Measurements from ENCODE around the gene SPOCK1. TPM values are rescaled to one million over a fixed set of nuclear protein-coding genes. Genes with fewer than 3 reads are reported as not detected.

Gene SPOCK1
- total RNA-seq, 2 donors from 2014 or later = 2.1 to 8.5 TPM

- Histone ChIP-seq H3K4me1 (no peaks in the 10 kb centered on the region), H3K27ac (no peak overlapping the region), H3K9ac (ENCODE audit: low read depth in 2 of 2, low read length in 2 of 2) (no peak overlapping the region), H3K9me3 (no peaks in the 10 kb centered on the region), H3K4me3 (no peak overlapping the region), H3K36me3 (no peaks in the 10 kb centered on the region), H3K27me3 (no peaks in the 10 kb centered on the region)
- intact Hi-C loops (cut with DNase I) = no loop called here
- TF ChIP-seq, protein P1, sequence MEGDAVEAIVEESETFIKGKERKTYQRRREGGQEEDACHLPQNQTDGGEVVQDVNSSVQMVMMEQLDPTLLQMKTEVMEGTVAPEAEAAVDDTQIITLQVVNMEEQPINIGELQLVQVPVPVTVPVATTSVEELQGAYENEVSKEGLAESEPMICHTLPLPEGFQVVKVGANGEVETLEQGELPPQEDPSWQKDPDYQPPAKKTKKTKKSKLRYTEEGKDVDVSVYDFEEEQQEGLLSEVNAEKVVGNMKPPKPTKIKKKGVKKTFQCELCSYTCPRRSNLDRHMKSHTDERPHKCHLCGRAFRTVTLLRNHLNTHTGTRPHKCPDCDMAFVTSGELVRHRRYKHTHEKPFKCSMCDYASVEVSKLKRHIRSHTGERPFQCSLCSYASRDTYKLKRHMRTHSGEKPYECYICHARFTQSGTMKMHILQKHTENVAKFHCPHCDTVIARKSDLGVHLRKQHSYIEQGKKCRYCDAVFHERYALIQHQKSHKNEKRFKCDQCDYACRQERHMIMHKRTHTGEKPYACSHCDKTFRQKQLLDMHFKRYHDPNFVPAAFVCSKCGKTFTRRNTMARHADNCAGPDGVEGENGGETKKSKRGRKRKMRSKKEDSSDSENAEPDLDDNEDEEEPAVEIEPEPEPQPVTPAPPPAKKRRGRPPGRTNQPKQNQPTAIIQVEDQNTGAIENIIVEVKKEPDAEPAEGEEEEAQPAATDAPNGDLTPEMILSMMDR (IDR thresholded peaks at IDR 0.05) = no peak
- no peak for DNase-seq
These were observed 461.3 kb downstream of the SPOCK1 start for GRCh38 chr5:137037848-137038247.

- Histone ChIP-seq H3K27ac (no peak overlapping the region), H3K4me1 (no peaks in the 10 kb centered on the region), H3K9me3 (no peaks in the 10 kb centered on the region), H3K9ac (ENCODE audit: low read depth in 2 of 2, low read length in 2 of 2) (no peak overlapping the region), H3K4me3 (no peak overlapping the region), H3K27me3 (no peaks in the 10 kb centered on the region), H3K36me3 (no peaks in the 10 kb centered on the region)
- TF ChIP-seq, protein P1 (IDR thresholded peaks at IDR 0.05) = no peak
- intact Hi-C loops (cut with DNase I) = no loop called here
- DNase-seq = no peak
These were observed 462.5 kb downstream of the SPOCK1 start for GRCh38 chr5:137036640-137037039.

GRCh38 chr5:137035480-137035878 is 463.6 kb downstream of the SPOCK1 start:
- intact Hi-C loops (cut with DNase I) = no loop called here
- H3K4me3 ChIP-seq = no peak overlapping the region
- TF ChIP-seq, protein P1 (IDR thresholded peaks at IDR 0.05) = no peak
- H3K4me1 ChIP-seq = no peaks in the 10 kb centered on the region
- H3K36me3 ChIP-seq = no peaks in the 10 kb centered on the region
- no peaks in the 10 kb centered on the region for H3K27me3 ChIP-seq
- no peak for DNase-seq
- H3K27ac ChIP-seq = no peak overlapping the region
- H3K9ac ChIP-seq (ENCODE audit: low read depth in 2 of 2, low read length in 2 of 2) = no peak overlapping the region
- H3K9me3 ChIP-seq = no peaks in the 10 kb centered on the region

- H3K36me3 ChIP-seq = no peaks in the 10 kb centered on the region
These were observed 464.2 kb downstream of the SPOCK1 start for GRCh38 chr5:137034764-137035479.

DNA sequence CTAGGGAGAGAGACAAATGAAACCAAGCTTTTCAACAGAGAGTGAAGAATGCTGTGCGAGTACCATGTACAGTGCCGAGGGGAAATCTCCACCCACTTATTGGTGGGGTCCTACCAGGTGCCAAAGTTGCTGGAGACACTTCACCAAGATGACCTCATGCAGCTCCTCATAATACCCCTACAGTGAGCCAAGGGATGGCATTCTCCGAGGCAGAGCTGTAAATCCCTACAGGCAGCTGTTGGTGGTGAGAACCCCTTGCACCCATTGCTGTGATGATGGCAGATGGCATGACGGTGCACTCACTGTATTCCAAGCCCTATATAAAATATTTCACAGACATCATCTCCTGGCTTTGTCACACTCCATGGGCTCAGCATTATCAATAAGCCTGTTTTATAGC is 464.9 kb downstream of the SPOCK1 start:
- no peak overlapping the region for H3K27ac ChIP-seq
- H3K4me1 ChIP-seq = no peaks in the 10 kb centered on the region
- TF ChIP-seq, protein P1 (IDR thresholded peaks at IDR 0.05) = no peak
- DNase-seq = no peak
- intact Hi-C loops (cut with DNase I) = no loop called here
- H3K27me3 ChIP-seq = no peaks in the 10 kb centered on the region
- H3K36me3 ChIP-seq = no peaks in the 10 kb centered on the region
- no peak overlapping the region for H3K9ac ChIP-seq (ENCODE audit: low read depth in 2 of 2, low read length in 2 of 2)
- H3K9me3 ChIP-seq = no peaks in the 10 kb centered on the region
- H3K4me3 ChIP-seq = no peak overlapping the region

More at GRCh38 chr5:137034764-137035479, 464.2 kb downstream of the SPOCK1 start:
- Histone ChIP-seq H3K4me1 (no peaks in the 10 kb centered on the region), H3K9ac (ENCODE audit: low read depth in 2 of 2, low read length in 2 of 2) (no peak overlapping the region), H3K4me3 (no peak overlapping the region), H3K27ac (no peak overlapping the region), H3K9me3 (no peaks in the 10 kb centered on the region), H3K27me3 (no peaks in the 10 kb centered on the region)
- intact Hi-C loops (cut with DNase I) = no loop called here
- TF ChIP-seq, protein P1 (IDR thresholded peaks at IDR 0.05) = no peak
- no peak for DNase-seq
